ENCODE data around the gene RBM43.
"Not testable (repeated sequence)": the region's sequence is repeated elsewhere in the genome, so short reads cannot be mapped to it uniquely, and the experiment has no call there.

RBM43 gene

GRCh38 chr2:151297882-151298281 is 36.2 kb upstream of the RBM43 start:
- H3K4me2 ChIP-seq (ENCODE audit: low read length), result no peak overlapping the region; the same call in 1 of the 2 replicates
- H3K4me1 ChIP-seq (ENCODE audit: control insufficient read depth, low read length), result peaks cover 4% of the 10 kb centered on the region; the same call in 1 of the 2 replicates
- H3K9me2 ChIP-seq (replicated peaks; ENCODE audit: control insufficient read depth, low read length), result no peaks in the 10 kb centered on the region
- no peaks in the 10 kb centered on the region for H3K27me3 ChIP-seq (ENCODE audit: control insufficient read depth, low read length)
- TF ChIP-seq, protein P1, sequence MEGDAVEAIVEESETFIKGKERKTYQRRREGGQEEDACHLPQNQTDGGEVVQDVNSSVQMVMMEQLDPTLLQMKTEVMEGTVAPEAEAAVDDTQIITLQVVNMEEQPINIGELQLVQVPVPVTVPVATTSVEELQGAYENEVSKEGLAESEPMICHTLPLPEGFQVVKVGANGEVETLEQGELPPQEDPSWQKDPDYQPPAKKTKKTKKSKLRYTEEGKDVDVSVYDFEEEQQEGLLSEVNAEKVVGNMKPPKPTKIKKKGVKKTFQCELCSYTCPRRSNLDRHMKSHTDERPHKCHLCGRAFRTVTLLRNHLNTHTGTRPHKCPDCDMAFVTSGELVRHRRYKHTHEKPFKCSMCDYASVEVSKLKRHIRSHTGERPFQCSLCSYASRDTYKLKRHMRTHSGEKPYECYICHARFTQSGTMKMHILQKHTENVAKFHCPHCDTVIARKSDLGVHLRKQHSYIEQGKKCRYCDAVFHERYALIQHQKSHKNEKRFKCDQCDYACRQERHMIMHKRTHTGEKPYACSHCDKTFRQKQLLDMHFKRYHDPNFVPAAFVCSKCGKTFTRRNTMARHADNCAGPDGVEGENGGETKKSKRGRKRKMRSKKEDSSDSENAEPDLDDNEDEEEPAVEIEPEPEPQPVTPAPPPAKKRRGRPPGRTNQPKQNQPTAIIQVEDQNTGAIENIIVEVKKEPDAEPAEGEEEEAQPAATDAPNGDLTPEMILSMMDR (IDR thresholded peaks at IDR 0.05; ENCODE audit: low read depth, low read length, poor library complexity, severe bottlenecking), result no peak
- no peak for TF ChIP-seq EZH2phosphoT487 (IDR thresholded peaks at IDR 0.05; ENCODE audit: borderline replicate concordance, low read length)
- H3K36me3 ChIP-seq (ENCODE audit: control insufficient read depth, low read length), result no peaks in the 10 kb centered on the region
- H3K27ac ChIP-seq (ENCODE audit: low read depth, low read length), result no peak overlapping the region
- H3F3A ChIP-seq (ENCODE audit: control insufficient read depth, insufficient read depth), result no peaks in the 10 kb centered on the region
- H4K20me1 ChIP-seq (ENCODE audit: control insufficient read depth, insufficient read depth, low read depth, low read length), result no peaks in the 10 kb centered on the region
- peaks cover 3% of the 10 kb centered on the region; the same call in 1 of the 2 replicates for H3K9me3 ChIP-seq (ENCODE audit: control insufficient read depth, insufficient read depth, low read length)
- H3K79me2 ChIP-seq (ENCODE audit: control insufficient read depth, low read length), result no peaks in the 10 kb centered on the region
- H3K4me3 ChIP-seq (ENCODE audit: low read length), result no peak overlapping the region

GRCh38 chr2:151295926-151296325 is 34.3 kb upstream of the RBM43 start:
- H3K9me3 ChIP-seq (ENCODE audit: control insufficient read depth, insufficient read depth, low read length); H3K27ac ChIP-seq (ENCODE audit: low read depth, low read length); H3K9me2 ChIP-seq (replicated peaks; ENCODE audit: control insufficient read depth, low read length); H4K20me1 ChIP-seq (ENCODE audit: control insufficient read depth, insufficient read depth, low read depth, low read length); H3K4me1 ChIP-seq (ENCODE audit: control insufficient read depth, low read length); H3K4me3 ChIP-seq (ENCODE audit: low read length); H3F3A ChIP-seq (ENCODE audit: control insufficient read depth, insufficient read depth); H3K79me2 ChIP-seq (ENCODE audit: control insufficient read depth, low read length); H3K4me2 ChIP-seq (ENCODE audit: low read length); H3K36me3 ChIP-seq (ENCODE audit: control insufficient read depth, low read length); H3K27me3 ChIP-seq (ENCODE audit: control insufficient read depth, low read length): not testable (repeated sequence)

DNA sequence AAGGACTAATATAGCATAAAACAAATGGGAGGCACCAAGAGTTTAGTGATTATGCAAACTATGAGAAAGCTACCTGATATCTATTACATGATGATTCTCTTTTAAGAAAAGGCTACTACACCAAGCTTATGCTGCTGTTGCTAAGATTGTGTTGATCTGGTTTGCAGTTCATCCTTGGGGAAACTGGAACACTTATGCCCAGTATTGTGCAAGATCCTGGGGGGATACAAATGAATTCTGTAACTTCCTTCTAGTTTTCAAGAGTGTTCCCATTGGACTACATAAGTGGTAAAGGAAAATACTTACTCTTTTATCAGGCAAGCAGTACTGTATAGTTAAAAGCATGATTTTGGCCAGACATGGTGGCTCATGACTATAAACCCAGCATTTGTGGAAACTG is 30.9 kb upstream of the RBM43 start:
- no peak overlapping the region for H3K4me3 ChIP-seq (ENCODE audit: low read length)
- H3K4me1 ChIP-seq (ENCODE audit: control insufficient read depth, low read length), result peaks cover 21% of the 10 kb centered on the region
- H3K9me3 ChIP-seq (ENCODE audit: control insufficient read depth, insufficient read depth, low read length), result peaks cover 3% of the 10 kb centered on the region; the same call in 1 of the 2 replicates
- H3K4me2 ChIP-seq (ENCODE audit: low read length), result no peak overlapping the region
- no peaks in the 10 kb centered on the region for H3K9me2 ChIP-seq (replicated peaks; ENCODE audit: control insufficient read depth, low read length)
- peaks cover 13% of the 10 kb centered on the region for H3K79me2 ChIP-seq (ENCODE audit: control insufficient read depth, low read length)
- TF ChIP-seq EZH2phosphoT487 (IDR thresholded peaks at IDR 0.05; ENCODE audit: borderline replicate concordance, low read length), result no peak
- TF ChIP-seq, protein P1 (IDR thresholded peaks at IDR 0.05; ENCODE audit: low read depth, low read length, poor library complexity, severe bottlenecking), result no peak
- H3K36me3 ChIP-seq (ENCODE audit: control insufficient read depth, low read length), result no peaks in the 10 kb centered on the region
- no peak overlapping the region for H3K27ac ChIP-seq (ENCODE audit: low read depth, low read length)
- no peaks in the 10 kb centered on the region for H3F3A ChIP-seq (ENCODE audit: control insufficient read depth, insufficient read depth)
- no peaks in the 10 kb centered on the region for H4K20me1 ChIP-seq (ENCODE audit: control insufficient read depth, insufficient read depth, low read depth, low read length)
- no peaks in the 10 kb centered on the region for H3K27me3 ChIP-seq (ENCODE audit: control insufficient read depth, low read length)

DNA sequence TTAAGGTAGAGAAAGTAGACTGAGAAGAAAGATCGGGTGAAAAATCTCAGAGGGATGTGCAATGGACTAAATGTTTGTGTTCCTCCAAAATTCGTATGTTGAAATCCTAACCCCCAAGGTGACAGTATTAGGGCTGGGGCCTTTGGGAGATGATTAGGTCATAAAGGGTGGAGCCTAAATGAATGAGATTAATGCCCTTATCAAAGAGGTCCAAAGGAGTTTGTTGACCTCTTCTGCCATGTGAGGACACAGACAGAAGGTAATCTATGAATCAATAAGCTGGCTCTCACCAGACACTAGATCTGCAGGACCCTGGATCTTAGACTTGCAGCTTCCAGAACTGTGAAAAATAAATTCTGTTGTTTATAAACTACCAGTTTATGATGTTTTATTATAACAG is 30.5 kb upstream of the RBM43 start:
- Histone ChIP-seq H3F3A (ENCODE audit: control insufficient read depth, insufficient read depth) (no peaks in the 10 kb centered on the region), H3K79me2 (ENCODE audit: control insufficient read depth, low read length) (peaks cover 17% of the 10 kb centered on the region), H3K4me2 (ENCODE audit: low read length) (no peak overlapping the region), H3K9me3 (ENCODE audit: control insufficient read depth, insufficient read depth, low read length) (no peaks in the 10 kb centered on the region), H3K27ac (ENCODE audit: low read depth, low read length) (no peak overlapping the region), H3K4me1 (ENCODE audit: control insufficient read depth, low read length) (peaks cover 23% of the 10 kb centered on the region), H4K20me1 (ENCODE audit: control insufficient read depth, insufficient read depth, low read depth, low read length) (no peaks in the 10 kb centered on the region), H3K9me2 (replicated peaks; ENCODE audit: control insufficient read depth, low read length) (no peaks in the 10 kb centered on the region), H3K36me3 (ENCODE audit: control insufficient read depth, low read length) (no peaks in the 10 kb centered on the region), H3K27me3 (ENCODE audit: control insufficient read depth, low read length) (no peaks in the 10 kb centered on the region), H3K4me3 (ENCODE audit: low read length) (no peak overlapping the region)
- no peak for TF ChIP-seq EZH2phosphoT487 (IDR thresholded peaks at IDR 0.05; ENCODE audit: borderline replicate concordance, low read length)
- TF ChIP-seq, protein P1 (IDR thresholded peaks at IDR 0.05; ENCODE audit: low read depth, low read length, poor library complexity, severe bottlenecking), result no peak
